ENCODE measurements around the gene NR2E3.

Gene NR2E3

DNA sequence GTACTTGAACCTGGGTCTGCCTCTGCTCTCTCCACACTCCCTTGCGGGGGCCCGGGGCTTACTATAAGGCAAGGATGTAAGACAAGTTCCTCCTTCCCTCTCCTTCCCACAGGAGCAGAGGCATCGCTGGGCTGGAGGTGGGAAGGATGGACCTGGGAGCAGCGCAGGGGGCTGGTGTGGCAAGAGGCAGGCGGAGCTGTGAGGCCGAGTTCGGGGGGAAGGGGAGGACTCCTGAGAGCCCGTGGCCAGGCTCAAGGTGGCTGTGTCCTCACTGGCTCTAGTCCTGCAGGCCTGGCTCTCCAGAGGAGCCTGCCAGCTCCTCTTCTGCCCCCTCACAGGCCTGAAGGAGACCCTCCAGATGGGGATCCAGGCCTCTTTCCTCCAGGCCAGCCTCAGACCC, 1.0 kb upstream of the NR2E3 start:
- H3K36me3 ChIP-seq: no peaks in the 10 kb centered on the region
- no peaks in the 10 kb centered on the region for H3K9me3 ChIP-seq
- TF ChIP-seq, protein P1, sequence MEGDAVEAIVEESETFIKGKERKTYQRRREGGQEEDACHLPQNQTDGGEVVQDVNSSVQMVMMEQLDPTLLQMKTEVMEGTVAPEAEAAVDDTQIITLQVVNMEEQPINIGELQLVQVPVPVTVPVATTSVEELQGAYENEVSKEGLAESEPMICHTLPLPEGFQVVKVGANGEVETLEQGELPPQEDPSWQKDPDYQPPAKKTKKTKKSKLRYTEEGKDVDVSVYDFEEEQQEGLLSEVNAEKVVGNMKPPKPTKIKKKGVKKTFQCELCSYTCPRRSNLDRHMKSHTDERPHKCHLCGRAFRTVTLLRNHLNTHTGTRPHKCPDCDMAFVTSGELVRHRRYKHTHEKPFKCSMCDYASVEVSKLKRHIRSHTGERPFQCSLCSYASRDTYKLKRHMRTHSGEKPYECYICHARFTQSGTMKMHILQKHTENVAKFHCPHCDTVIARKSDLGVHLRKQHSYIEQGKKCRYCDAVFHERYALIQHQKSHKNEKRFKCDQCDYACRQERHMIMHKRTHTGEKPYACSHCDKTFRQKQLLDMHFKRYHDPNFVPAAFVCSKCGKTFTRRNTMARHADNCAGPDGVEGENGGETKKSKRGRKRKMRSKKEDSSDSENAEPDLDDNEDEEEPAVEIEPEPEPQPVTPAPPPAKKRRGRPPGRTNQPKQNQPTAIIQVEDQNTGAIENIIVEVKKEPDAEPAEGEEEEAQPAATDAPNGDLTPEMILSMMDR (IDR thresholded peaks at IDR 0.05; ENCODE audit: low read depth, low read length): no peak
- H3K27me3 ChIP-seq: no peaks in the 10 kb centered on the region
- no peak overlapping the region for H3K4me3 ChIP-seq (ENCODE audit: low read depth, low read length)
- H3K4me1 ChIP-seq: peaks cover 29% of the 10 kb centered on the region
- no peak for DNase-seq

- no peak for DNase-seq
- H3K36me3 ChIP-seq: no peaks in the 10 kb centered on the region
- no peaks in the 10 kb centered on the region for H3K9me3 ChIP-seq
- TF ChIP-seq, protein P1 (IDR thresholded peaks at IDR 0.05; ENCODE audit: low read depth, low read length): no peak
- no peak overlapping the region for H3K4me3 ChIP-seq (ENCODE audit: low read depth, low read length)
- peaks cover 19% of the 10 kb centered on the region for H3K4me1 ChIP-seq
- no peaks in the 10 kb centered on the region for H3K27me3 ChIP-seq
Observed at GRCh38 chr15:71811036-71811736, 832 bp downstream of the NR2E3 start.

- peaks cover 11% of the 10 kb centered on the region for H3K4me1 ChIP-seq
- no peaks in the 10 kb centered on the region for H3K36me3 ChIP-seq
- H3K27me3 ChIP-seq: no peaks in the 10 kb centered on the region
- DNase-seq: no peak
- no peaks in the 10 kb centered on the region for H3K9me3 ChIP-seq
- TF ChIP-seq, protein P1 (IDR thresholded peaks at IDR 0.05; ENCODE audit: low read depth, low read length): no peak
- no peak overlapping the region for H3K4me3 ChIP-seq (ENCODE audit: low read depth, low read length)
Observed at GRCh38 chr15:71811752-71812735, 1.7 kb downstream of the NR2E3 start.

DNA sequence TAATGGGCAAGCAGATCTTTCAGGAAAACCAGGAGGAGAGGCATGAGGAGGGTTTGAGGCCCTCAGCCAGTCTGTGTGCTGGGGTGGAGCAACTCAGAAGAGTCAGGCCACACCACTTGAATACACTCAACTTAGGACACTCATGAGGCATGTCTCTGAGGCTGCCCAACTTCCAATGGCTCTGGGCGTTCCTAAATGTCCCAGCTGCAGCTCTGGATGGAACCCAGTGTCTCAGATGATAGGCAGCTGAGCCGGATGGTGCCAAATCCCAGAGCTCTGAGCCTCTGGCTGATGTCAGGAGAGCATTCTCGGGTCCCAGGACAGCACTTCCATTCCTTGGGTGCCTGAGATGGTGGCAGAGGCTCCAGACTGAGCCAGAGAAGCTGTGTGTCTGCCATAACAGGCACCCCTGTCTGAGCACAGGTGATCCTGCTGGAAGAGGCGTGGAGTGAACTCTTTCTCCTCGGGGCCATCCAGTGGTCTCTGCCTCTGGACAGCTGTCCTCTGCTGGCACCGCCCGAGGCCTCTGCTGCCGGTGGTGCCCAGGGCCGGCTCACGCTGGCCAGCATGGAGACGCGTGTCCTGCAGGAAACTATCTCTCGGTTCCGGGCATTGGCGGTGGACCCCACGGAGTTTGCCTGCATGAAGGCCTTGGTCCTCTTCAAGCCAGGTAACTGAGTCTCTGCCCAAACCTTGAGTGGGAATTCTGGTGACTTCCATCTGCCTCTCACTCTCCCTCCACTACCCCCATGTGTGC, 2.8 kb downstream of the NR2E3 start:
- peaks cover 3% of the 10 kb centered on the region; the same call in 1 of the 2 replicates for H3K9me3 ChIP-seq
- no peaks in the 10 kb centered on the region for H3K27me3 ChIP-seq
- no peak for DNase-seq
- no peak overlapping the region for H3K4me3 ChIP-seq (ENCODE audit: low read depth, low read length)
- no peaks in the 10 kb centered on the region for H3K4me1 ChIP-seq
- H3K36me3 ChIP-seq: no peaks in the 10 kb centered on the region
- TF ChIP-seq, protein P1 (IDR thresholded peaks at IDR 0.05; ENCODE audit: low read depth, low read length): no peak

DNA sequence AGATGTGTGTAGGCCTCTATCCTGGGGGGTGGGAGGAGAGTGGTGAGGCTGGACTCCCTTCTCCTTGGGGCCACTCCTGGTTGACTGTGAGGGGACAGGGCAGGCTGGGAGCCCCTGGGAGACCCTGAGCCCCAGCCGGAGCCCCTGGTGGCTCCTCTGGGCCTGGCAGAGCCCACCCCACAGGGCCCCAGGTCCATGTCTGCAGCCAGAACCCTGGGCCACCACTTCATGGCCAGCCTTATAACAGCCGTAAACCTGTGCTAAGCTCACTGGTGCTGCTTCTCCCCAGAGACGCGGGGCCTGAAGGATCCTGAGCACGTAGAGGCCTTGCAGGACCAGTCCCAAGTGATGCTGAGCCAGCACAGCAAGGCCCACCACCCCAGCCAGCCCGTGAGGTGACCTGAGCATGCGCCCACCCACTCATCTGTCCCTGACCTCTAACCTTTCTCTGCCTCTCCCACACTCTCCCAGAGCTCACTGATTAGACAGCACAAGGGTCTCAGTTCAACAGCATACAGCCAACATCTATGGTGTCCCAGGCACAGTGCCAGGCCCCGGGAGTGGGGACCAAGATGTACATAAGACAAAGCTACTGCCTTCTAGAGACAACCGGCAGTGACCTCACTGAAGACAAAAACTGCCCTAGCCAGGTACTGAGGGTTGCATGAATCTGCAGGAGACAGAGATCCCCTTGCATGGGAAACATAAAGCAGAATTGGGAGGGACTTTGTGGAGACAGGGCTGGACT, 3.5 kb downstream of the NR2E3 start:
- TF ChIP-seq, protein P1 (IDR thresholded peaks at IDR 0.05; ENCODE audit: low read depth, low read length): no peak
- no peaks in the 10 kb centered on the region for H3K4me1 ChIP-seq
- no peaks in the 10 kb centered on the region for H3K36me3 ChIP-seq
- DNase-seq: no peak
- H3K9me3 ChIP-seq: peaks cover 3% of the 10 kb centered on the region; the same call in 1 of the 2 replicates
- H3K27me3 ChIP-seq: no peaks in the 10 kb centered on the region
- no peak overlapping the region for H3K4me3 ChIP-seq (ENCODE audit: low read depth, low read length)
